Uterus (tissue), 4 donors: Measurements from ENCODE around the gene PCNX1. TPM values are rescaled to one million over a fixed set of nuclear protein-coding genes. Genes with fewer than 3 reads are reported as not detected.
"Not testable (repeated sequence)": the region's sequence is repeated elsewhere in the genome, so short reads cannot be mapped to it uniquely, and the experiment has no call there.

Experiments
- DNase-seq, 2 donors: peaks; one replicate each; pipeline ENCODE4 v3.0.0-alpha.2; 2019 to 2020
- H3K27ac ChIP-seq, 2 donors: fragments of 200-600 bp; sonication (generic); 1 replicate in 1 of 2; 2 replicates in 1 of 2; pipeline ENCODE4 v1.5.1; 2016 to 2018
- H3K27me3 ChIP-seq, 2 donors: fragments of 200-600 bp; sonication (generic); one replicate each; pipeline ENCODE4 v1.5.1; 2018 to 2019; ENCODE audit warnings: control low read depth in 1 of 2
- H3K36me3 ChIP-seq, 2 donors: fragments of 200-600 bp; sonication (generic); one replicate each; pipeline ENCODE4 v1.5.1; 2019; ENCODE audit warnings: control low read depth in 1 of 2
- H3K4me1 ChIP-seq, 2 donors: fragments of 200-600 bp; sonication (generic); one replicate each; pipeline ENCODE4 v1.5.1; 2018 to 2019; ENCODE audit warnings: control low read depth in 1 of 2
- H3K4me3 ChIP-seq, 2 donors: fragments of 200-600 bp; sonication (generic); 1 replicate in 1 of 2; 2 replicates in 1 of 2; pipeline ENCODE4 v1.5.1; 2018 to 2019; ENCODE audit warnings: mild to moderate bottlenecking in 1 of 2
- H3K9me3 ChIP-seq, 2 donors: fragments of 200-600 bp; sonication (generic); one replicate each; pipeline ENCODE4 v1.5.1; 2019; ENCODE audit warnings: control low read depth in 1 of 2
- POLR2A ChIP-seq, 2 donors: fragments of 450-650 bp; IDR thresholded peaks; one replicate each; pipeline ENCODE4 v1.6.1; 2016; ENCODE audit warnings: antibody characterized with exemption in 2 of 2, mild to moderate bottlenecking in 1 of 2, moderate library complexity in 1 of 2
- intact Hi-C: fragments of 100-400 bp; cut with DNase I; formaldehyde crosslinking; loops from one replicate; pipeline ENCODE4 v1.15.1; 2023; ENCODE audit warnings: low total_unique reads
- total RNA-seq, 4 donors: library from RNA; depleted of rRNA in 3 of 4; stranded (reverse); fragments of >200 nt in 3 of 4; gene quantifications; one replicate each; pipeline versions ENCODE4 v1.1.0 to v1.2.4, GENCODE V29; 2014 to 2023
- TF ChIP-seq, protein P1 (sequence below), 4 experiments: fragments of 200-600 bp in 2 of 4; fragments of 450-650 bp in 2 of 4; sonication (generic) in 2 of 4; IDR thresholded peaks; one replicate each; pipeline ENCODE4 v1.5.1; 2016 to 2019; ENCODE audit warnings: antibody characterized with exemption in 4 of 4, mild to moderate bottlenecking in 2 of 4, moderate library complexity in 1 of 4
- donor health status: DM: yes; HTN: yes; CAD: no.

The PCNX1 gene
- 100 to 1,000 TPM in 2 of 4 donors, 10 to 100 TPM in 2; 34.6 to 112 (median 90.3) TPM for total RNA-seq

DNA sequence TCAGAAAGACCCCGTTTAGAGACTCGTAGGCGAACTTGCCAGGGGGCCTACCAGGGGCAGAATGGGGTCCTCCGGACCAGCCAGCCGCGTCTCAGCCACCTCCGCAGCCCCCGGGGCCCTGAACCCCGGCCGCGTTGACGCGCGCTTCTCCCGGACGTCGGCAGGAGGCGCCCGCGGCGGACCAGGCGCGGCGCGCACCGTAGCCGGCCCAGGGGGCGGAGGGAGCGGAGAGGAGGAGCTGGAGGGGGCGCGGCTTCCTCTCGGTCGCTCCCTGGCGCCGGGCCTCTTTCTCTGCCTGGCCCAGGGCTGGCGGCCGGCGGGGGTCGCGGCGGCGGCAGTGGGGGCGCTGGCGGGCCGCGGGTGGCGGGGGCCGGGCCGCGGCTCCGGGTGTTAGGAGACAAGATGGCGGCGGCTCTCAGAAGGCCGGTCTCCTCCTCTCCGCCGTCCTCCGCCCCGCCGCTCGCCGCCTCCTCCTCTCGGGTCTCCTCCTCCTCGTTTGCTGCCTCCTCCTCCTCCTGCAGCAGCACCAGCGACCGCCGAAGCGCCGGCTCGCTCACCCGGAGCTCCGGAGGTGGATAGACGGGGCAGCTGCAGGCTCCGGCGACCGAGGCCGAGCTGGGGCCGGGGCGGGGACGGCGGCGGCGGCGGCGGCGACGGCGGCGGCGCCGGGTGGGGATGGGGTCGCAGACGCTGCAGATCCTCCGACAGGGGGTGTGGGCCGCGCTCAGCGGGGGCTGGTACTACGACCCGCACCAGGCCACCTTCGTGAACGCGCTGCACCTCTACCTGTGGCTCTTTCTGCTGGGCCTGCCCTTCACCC is at the start of gene PCNX1:
TSS of gene PCNX1 (plus strand) at position 284 of the 820 bp plus-strand sequence. CDS start at position 676, 392 bp downstream.
- Histone ChIP-seq H3K36me3 (no peaks in the 10 kb centered on the region), H3K4me3 (peak within 1 kb of the TSS; percentile 64 to 87), H3K4me1 (peaks cover 8 to 11% of the 10 kb centered on the region in 2 donors), H3K27ac (peak within 1 kb of the TSS; percentile 98 to 99), H3K27me3 (no peaks in the 10 kb centered on the region), H3K9me3 (no peaks in the 10 kb centered on the region)
- intact Hi-C loops = loop anchor here (2.0 kb wide), 1 partner anchor 65 kb away; no protein-coding TSS in a partner anchor
- peak; percentile 33 to 55 for TF ChIP-seq POLR2A (IDR thresholded peaks at IDR 0.05)
- TF ChIP-seq, protein P1, sequence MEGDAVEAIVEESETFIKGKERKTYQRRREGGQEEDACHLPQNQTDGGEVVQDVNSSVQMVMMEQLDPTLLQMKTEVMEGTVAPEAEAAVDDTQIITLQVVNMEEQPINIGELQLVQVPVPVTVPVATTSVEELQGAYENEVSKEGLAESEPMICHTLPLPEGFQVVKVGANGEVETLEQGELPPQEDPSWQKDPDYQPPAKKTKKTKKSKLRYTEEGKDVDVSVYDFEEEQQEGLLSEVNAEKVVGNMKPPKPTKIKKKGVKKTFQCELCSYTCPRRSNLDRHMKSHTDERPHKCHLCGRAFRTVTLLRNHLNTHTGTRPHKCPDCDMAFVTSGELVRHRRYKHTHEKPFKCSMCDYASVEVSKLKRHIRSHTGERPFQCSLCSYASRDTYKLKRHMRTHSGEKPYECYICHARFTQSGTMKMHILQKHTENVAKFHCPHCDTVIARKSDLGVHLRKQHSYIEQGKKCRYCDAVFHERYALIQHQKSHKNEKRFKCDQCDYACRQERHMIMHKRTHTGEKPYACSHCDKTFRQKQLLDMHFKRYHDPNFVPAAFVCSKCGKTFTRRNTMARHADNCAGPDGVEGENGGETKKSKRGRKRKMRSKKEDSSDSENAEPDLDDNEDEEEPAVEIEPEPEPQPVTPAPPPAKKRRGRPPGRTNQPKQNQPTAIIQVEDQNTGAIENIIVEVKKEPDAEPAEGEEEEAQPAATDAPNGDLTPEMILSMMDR (IDR thresholded peaks at IDR 0.05) = peak; percentile 75 to 96 (median 92)
- peak; percentile 88 to 90 for DNase-seq

DNA sequence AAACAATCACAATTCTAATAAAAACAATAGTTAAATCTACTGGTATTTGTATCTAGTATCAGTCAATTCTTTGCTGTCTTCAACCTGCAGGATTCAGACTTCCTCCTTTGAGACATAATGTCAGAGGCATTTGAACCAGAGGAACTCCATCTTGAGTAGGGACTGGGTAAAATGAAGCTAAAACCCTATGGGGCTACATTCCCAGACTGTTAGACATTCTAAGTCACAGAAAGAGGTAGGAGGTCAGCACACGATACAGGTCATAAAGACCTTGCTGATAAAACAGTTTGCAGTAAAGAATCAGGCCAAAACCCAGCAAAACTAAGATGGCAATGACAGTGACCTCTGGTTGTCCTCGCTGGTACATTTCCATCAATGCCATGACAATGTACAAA is 49.8 kb upstream of the PCNX1 start:
- no peak overlapping the region for H3K27ac ChIP-seq
- H3K9me3 ChIP-seq = no peaks in the 10 kb centered on the region
- intact Hi-C loops = no loop called here
- TF ChIP-seq, protein P1 (IDR thresholded peaks at IDR 0.05) = no peak
- TF ChIP-seq POLR2A (IDR thresholded peaks at IDR 0.05) = no peak
- no peaks in the 10 kb centered on the region for H3K36me3 ChIP-seq
- no peaks in the 10 kb centered on the region for H3K27me3 ChIP-seq
- H3K4me1 ChIP-seq = no peaks in the 10 kb centered on the region
- no peak overlapping the region for H3K4me3 ChIP-seq
- no peak for DNase-seq

DNA sequence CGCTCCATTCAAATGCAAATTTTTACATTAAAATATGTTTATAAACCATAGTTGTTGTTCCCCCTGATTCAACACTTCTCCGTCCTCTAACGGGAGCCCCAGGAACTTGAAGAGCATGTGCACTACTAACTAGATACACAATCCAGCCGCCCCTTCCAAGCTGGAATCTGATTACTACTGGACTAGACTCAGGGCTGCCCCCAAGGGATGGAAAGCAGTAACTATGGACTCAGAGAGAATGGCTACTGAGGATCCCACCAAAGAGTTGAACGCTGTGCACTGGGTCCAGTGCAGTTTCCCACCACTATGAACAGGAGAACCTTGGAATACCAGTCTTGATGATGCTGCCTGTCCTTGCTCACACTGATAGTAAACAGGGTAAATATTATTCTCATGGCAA is 48.6 kb upstream of the PCNX1 start:
- H3K36me3 ChIP-seq = no peaks in the 10 kb centered on the region
- no peak overlapping the region for H3K27ac ChIP-seq
- H3K27me3 ChIP-seq = no peaks in the 10 kb centered on the region
- no peak for DNase-seq
- H3K4me1 ChIP-seq = no peaks in the 10 kb centered on the region
- intact Hi-C loops = no loop called here
- TF ChIP-seq, protein P1 (IDR thresholded peaks at IDR 0.05) = no peak
- no peak for TF ChIP-seq POLR2A (IDR thresholded peaks at IDR 0.05)
- H3K4me3 ChIP-seq = no peak overlapping the region
- H3K9me3 ChIP-seq = no peaks in the 10 kb centered on the region

DNA sequence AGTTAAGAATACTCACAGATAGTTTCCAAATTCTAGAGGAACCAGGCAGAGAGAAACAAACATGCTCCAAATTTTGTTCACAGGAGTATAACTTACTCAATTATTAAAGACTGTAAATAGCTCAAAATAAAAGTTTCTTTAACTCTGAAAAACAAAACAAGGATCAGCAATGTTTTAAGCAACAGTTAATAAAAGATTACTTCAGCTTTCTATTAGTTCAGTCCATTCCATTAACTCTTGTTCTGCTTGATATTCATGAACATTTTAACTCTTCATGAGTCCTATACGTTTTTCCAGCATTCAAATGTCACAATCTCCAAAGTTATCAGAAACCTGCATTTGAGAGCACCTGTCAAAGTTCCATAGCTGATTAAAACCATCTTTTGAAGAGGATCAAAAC is 40.3 kb upstream of the PCNX1 start:
- H3K9me3 ChIP-seq, H3K27ac ChIP-seq, intact Hi-C loops, H3K27me3 ChIP-seq, DNase-seq, H3K36me3 ChIP-seq, H3K4me3 ChIP-seq, H3K4me1 ChIP-seq: not testable (repeated sequence)

DNA sequence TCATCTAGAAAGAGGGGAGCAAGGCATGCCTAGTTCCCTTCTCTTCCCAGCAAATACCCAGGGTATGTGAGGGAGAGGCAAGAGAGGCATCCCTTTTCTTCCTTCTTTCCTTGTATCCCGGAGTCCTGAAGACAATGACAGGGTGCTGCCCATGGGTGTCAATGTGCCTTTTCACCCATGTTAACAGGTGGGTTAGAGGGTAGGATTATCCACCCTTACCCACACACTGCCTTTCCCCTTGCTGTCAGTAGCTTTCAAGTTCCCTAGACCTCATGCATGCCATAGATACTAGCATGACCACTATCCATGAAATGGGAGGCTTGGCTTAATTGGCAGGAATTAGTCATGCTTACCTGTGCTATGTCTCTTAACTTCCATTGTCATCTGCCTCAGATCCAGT is 36.3 kb upstream of the PCNX1 start:
- Histone ChIP-seq H3K4me1 (no peaks in the 10 kb centered on the region), H3K36me3 (no peaks in the 10 kb centered on the region), H3K27me3 (no peaks in the 10 kb centered on the region), H3K9me3 (no peaks in the 10 kb centered on the region), H3K27ac (no peak overlapping the region), H3K4me3 (no peak overlapping the region)
- DNase-seq = no peak
- intact Hi-C loops = no loop called here
- no peak for TF ChIP-seq POLR2A (IDR thresholded peaks at IDR 0.05)
- TF ChIP-seq, protein P1 (IDR thresholded peaks at IDR 0.05) = no peak
